Small intestine (tissue), 7 donors: Measurements from ENCODE around the gene OSBPL10. TPM values are rescaled to one million over a fixed set of nuclear protein-coding genes. Genes with fewer than 3 reads are reported as not detected.
A peak's percentile ranks its signal among the peaks of the same experiment; 100 is the strongest.

Source experiments
- DNase-seq, 2 donors: peaks; one replicate each; pipeline versions ENCODE4 v3.0.0 to v3.0.0-alpha.2; 2013
- FAIRE-seq: peaks from 2 replicates; lab custom pipeline; 2012; peaks lifted over from hg19 to GRCh38; lab: Jason Lieb, UNC
- H3K27ac ChIP-seq, 3 donors: one replicate each; pipeline ENCODE4 v1.5.1; 2013; ENCODE audit warnings: low read length in 2 of 3, mild to moderate bottlenecking in 2 of 3, control low read depth in 1 of 3, inconsistent platforms in 1 of 3, low read depth in 1 of 3, moderate library complexity in 1 of 3
- H3K27me3 ChIP-seq, 3 donors: one replicate each; pipeline ENCODE4 v1.6.1; 2013; ENCODE audit warnings: low read length in 3 of 3, inconsistent platforms in 1 of 3; ENCODE audit not compliant: control insufficient read depth in 3 of 3, insufficient read depth in 3 of 3
- H3K36me3 ChIP-seq, 3 donors: one replicate each; pipeline ENCODE4 v1.6.1; 2013; ENCODE audit warnings: low read length in 3 of 3, inconsistent platforms in 1 of 3, low read depth in 1 of 3, mild to moderate bottlenecking in 1 of 3, moderate library complexity in 1 of 3; ENCODE audit not compliant: control insufficient read depth in 3 of 3, insufficient read depth in 2 of 3
- H3K4me1 ChIP-seq, 3 donors: one replicate each; pipeline ENCODE4 v1.6.1; 2013; ENCODE audit warnings: low read length in 2 of 3, inconsistent platforms in 1 of 3, low read depth in 1 of 3, mild to moderate bottlenecking in 1 of 3, moderate library complexity in 1 of 3; ENCODE audit not compliant: control insufficient read depth in 3 of 3, insufficient read depth in 2 of 3
- H3K4me3 ChIP-seq, 3 donors: one replicate each; pipeline ENCODE4 v1.5.1; 2013; ENCODE audit warnings: low read length in 3 of 3, control low read depth in 1 of 3, inconsistent platforms in 1 of 3, low read depth in 1 of 3, mild to moderate bottlenecking in 1 of 3, moderate library complexity in 1 of 3
- H3K9me3 ChIP-seq, 2 donors: one replicate each; pipeline ENCODE4 v1.6.1; 2013; ENCODE audit warnings: low read depth in 1 of 2, low read length in 1 of 2; ENCODE audit not compliant: control insufficient read depth in 2 of 2, insufficient read depth in 1 of 2
- WGBS, 3 donors: extraction: QIAGEN DNeasy Blood & Tissue Kit; methylation state at CpG; one replicate each; pipeline ENCODE4 v1.1.7; 2013; 5-methylcytosine and 5-hydroxymethylcytosine counted together
- polyA plus RNA-seq, 4 donors: library from polyadenylated mRNA; stranded (reverse) in 3 of 4; unstranded in 1 of 4; fragments of 200-250 nt in 3 of 4; fragments of 120-200 nt in 1 of 4; gene quantifications; one replicate each; pipeline versions ENCODE4 v1.2.1 to v1.2.3, GENCODE V29; 2013
- donor health status: healthy with polysubstance abuse.
- donor health status: control.
- donor health status: control.
- donor health status: Bipolar disorder and iron deficiency.
- donor health status: healthy.

Gene OSBPL10
- polyA plus RNA-seq, 4 donors, result 1.4 to 8.6 (median 3.8) TPM

- H3K9me3 ChIP-seq, result no peaks in the 10 kb centered on the region
- FAIRE-seq, result no peak
- H3K4me3 ChIP-seq, result no peak overlapping the region
- no peak for DNase-seq
- WGBS, 3 donors, result 77 to 89% (median 81%) methylated on average over 1 of the region's 1 CpG
- H3K27me3 ChIP-seq, result no peaks in the 10 kb centered on the region
- H3K36me3 ChIP-seq, result peaks cover 0 to 9% (median 0%) of the 10 kb centered on the region in 3 donors
- no peaks in the 10 kb centered on the region for H3K4me1 ChIP-seq
- H3K27ac ChIP-seq, result no peak overlapping the region
Measured at GRCh38 chr3:31620656-31621055, 360.4 kb downstream of the OSBPL10 start.

- DNase-seq (no peak), FAIRE-seq (no peak)
- H3K4me3 ChIP-seq, result no peak overlapping the region
- H3K9me3 ChIP-seq, result no peaks in the 10 kb centered on the region
- peaks cover 0 to 4% (median 0%) of the 10 kb centered on the region in 3 donors for H3K36me3 ChIP-seq
- 87 to 96% (median 90%) methylated on average over 2 of the region's 2 CpGs for WGBS, 3 donors
- no peak overlapping the region for H3K27ac ChIP-seq
- no peaks in the 10 kb centered on the region for H3K27me3 ChIP-seq
- H3K4me1 ChIP-seq, result no peaks in the 10 kb centered on the region
Measured at GRCh38 chr3:31616711-31617110, 364.4 kb downstream of the OSBPL10 start.

GRCh38 chr3:31615071-31615875 lies 365.8 kb downstream of the OSBPL10 start:
- H3K36me3 ChIP-seq, result peaks cover 0 to 4% (median 0%) of the 10 kb centered on the region in 3 donors
- H3K4me3 ChIP-seq, result no peak overlapping the region
- no peaks in the 10 kb centered on the region for H3K27me3 ChIP-seq
- no peak overlapping the region for H3K27ac ChIP-seq
- 84 to 91% (median 89%) methylated on average over 4 of the region's 4 CpGs for WGBS, 3 donors
- no peaks in the 10 kb centered on the region for H3K4me1 ChIP-seq
- FAIRE-seq (no peak), DNase-seq (no peak)
- H3K9me3 ChIP-seq, result no peaks in the 10 kb centered on the region

GRCh38 chr3:31614162-31614921 lies 366.7 kb downstream of the OSBPL10 start:
- Histone ChIP-seq H3K27ac (no peak overlapping the region), H3K9me3 (no peaks in the 10 kb centered on the region), H3K4me3 (no peak overlapping the region), H3K27me3 (no peaks in the 10 kb centered on the region), H3K4me1 (no peaks in the 10 kb centered on the region), H3K36me3 (no peaks in the 10 kb centered on the region)
- DNase-seq, result no peak
- no peak for FAIRE-seq
- WGBS, 3 donors, result 68 to 79% (median 70%) methylated on average over 5 of the region's 5 CpGs

GRCh38 chr3:31613654-31614053 lies 367.4 kb downstream of the OSBPL10 start:
- Histone ChIP-seq H3K9me3 (no peaks in the 10 kb centered on the region), H3K27ac (peak overlapping the region in 1 of 3 donors; percentile 6), H3K4me3 (no peak overlapping the region), H3K27me3 (no peaks in the 10 kb centered on the region), H3K36me3 (peaks cover 0 to 3% (median 0%) of the 10 kb centered on the region in 3 donors), H3K4me1 (no peaks in the 10 kb centered on the region)
- WGBS, 3 donors, result 80 to 86% (median 83%) methylated on average over 4 of the region's 4 CpGs
- no peak for DNase-seq
- FAIRE-seq, result no peak

- H3K4me3 ChIP-seq, result no peak overlapping the region
- no peak for FAIRE-seq
- peaks cover 0 to 4% (median 0%) of the 10 kb centered on the region in 3 donors for H3K36me3 ChIP-seq
- H3K4me1 ChIP-seq, result no peaks in the 10 kb centered on the region
- peak overlapping the region in 1 of 3 donors; percentile 6 for H3K27ac ChIP-seq
- DNase-seq, result peak in 1 of 2 donors; percentile 53
- WGBS, 3 donors, result 69 to 91% (median 76%) methylated on average over 1 of the region's 1 CpG
- no peaks in the 10 kb centered on the region for H3K9me3 ChIP-seq
- no peaks in the 10 kb centered on the region for H3K27me3 ChIP-seq
Measured at GRCh38 chr3:31613177-31613576, 367.9 kb downstream of the OSBPL10 start.

Other genes with a start within 250 kb of the OSBPL10 start
- under 1 TPM in 3 of 4 donors, not detected in 1; 0.27 to 0.62 (median 0.31) TPM for gene ZNF860, start 488 bp upstream of the OSBPL10 start, polyA plus RNA-seq
- 10 to 100 TPM; 15.0 to 58.1 (median 27.3) TPM for gene GPD1L, start 125.4 kb upstream of the OSBPL10 start, polyA plus RNA-seq